Bone marrow (tissue), 2 donors: Measurements from ENCODE around the gene ERMARD.

Experiments
- DNase-seq, 2 donors: peaks; one replicate each; lab custom pipeline; 2025; lab: John Stamatoyannopoulos, UW

ERMARD gene

DNA sequence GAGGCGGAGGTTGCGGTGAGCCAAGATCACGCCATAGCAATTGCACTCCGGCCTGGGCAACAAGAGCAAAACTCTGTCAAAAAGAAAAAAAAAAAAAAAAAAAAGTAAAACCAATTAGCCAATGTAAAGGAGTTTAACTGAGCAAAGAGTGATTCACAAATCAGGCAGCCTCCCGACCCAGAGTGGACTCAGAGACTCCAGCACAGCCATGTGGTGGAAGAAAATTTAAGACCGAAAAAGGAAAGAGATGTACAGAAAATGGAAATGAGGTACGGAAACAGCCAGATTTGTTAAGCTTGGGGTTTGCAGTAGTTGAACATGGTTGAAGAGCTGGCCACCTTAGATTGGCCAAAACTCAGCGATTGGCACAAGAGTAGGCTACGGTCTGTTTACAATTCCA, 51.4 kb downstream of the ERMARD start:
- no peak for DNase-seq

DNA sequence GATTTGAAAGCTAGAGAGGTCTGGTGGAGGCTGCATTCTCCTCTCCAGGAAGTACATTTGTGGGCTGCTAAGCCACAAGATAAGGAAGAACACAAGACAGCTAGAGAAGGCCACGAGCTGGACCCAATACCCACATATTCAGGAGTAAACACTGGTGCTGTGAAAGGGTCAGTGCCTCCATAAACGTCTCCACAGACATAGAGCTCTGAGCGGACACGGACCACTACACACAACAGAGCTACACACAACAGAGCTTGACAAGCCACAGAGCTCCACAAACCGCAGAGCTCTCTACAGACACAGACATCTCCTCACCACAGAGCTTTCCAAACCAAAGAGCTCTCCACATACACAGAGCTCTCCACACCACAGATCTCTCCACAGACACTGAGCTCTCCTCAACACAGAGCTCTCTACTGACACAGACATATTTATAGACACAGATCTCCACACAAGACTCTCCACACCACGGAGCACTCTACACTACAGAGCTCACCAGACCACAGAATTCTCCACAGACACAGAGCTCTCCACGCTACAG, 51.9 kb downstream of the ERMARD start:
- DNase-seq, result no peak

GRCh38 chr6:169803816-169804340, 52.5 kb downstream of the ERMARD start:
- DNase-seq, result no peak

DNA sequence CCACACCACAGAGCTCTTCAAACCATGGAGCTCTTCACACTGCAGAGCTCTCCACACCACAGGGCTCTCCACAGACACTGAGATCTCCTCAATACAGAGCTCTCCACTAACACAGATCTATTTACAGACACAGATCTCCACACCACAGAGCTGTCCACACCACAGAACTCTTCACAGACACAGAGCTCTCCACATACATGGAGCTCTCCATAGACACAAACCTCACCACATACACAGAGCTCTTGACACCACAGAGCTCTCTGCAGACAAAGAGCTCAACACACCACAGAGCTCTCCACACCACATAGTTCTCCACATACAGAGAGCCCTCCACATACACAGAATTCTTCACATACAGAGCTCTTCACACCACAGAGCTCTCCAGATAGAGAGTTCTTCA, 53.0 kb downstream of the ERMARD start:
- DNase-seq, result no peak

DNA sequence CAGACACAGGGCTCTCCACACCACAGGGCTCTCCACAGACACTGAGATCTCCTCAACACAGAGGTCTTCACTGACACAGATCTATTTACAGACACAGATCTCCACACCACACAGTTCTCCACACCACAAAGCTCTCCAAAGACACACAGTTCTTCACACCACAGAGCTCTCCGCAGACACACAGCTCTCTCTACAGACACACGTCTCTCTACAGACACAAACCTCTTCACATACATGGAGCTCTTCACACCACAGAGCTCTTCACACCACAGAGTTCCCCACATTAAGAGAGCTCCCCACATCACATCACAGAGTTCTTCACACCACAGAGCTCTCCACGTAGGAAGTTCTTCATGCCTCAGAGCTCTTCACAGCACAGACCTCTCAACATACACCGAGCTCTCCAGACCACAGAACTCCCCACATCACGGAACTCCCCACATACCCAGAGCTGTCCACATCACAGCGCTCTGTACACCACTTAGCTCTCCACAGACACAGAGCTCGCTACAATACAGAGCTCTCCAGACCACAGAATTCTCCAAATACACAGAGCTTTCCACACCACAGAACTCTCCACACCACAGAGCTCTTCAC, 53.9 kb downstream of the ERMARD start:
- DNase-seq, result no peak

- DNase-seq, result no peak
These were observed 55.3 kb downstream of the ERMARD start for GRCh38 chr6:169806701-169807100.

GRCh38 chr6:169807229-169807628, 55.8 kb downstream of the ERMARD start:
- no peak for DNase-seq

GRCh38 chr6:169807699-169808607, 56.5 kb downstream of the ERMARD start:
- no peak for DNase-seq

DNA sequence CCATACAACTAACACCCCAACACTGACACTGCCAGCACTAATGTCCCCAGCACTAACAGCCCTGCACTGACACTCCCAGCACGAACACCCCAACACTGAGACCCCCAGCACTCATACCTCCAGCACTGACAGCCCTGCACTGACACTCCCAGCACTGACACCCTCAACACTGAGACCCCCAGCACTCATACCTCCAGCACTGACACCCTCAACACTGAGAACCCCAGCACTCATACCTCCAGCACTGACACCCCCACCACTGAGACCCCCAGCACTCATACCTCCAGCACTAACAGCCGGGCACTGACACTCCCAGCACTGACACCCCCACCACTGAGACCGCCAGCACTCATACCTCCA, 57.2 kb downstream of the ERMARD start:
- no peak for DNase-seq

DNA sequence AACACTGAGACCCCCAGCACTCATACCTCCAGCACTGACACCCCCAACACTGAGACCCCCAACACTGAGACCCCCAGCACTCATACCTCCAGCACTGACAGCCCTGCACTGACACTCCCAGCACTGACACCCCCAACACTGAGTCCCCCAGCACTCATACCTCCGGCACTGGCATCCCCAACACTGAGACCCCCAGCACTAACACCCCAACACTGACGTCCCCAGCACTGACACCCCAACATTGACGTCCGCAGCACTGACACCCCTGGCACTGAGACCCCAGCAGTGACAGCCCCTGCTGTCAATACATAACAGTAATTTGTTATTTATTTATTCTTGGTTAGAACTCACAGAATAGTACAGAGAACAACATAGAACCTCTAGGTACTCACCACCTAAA, 58.0 kb downstream of the ERMARD start:
- DNase-seq, result no peak

DNA sequence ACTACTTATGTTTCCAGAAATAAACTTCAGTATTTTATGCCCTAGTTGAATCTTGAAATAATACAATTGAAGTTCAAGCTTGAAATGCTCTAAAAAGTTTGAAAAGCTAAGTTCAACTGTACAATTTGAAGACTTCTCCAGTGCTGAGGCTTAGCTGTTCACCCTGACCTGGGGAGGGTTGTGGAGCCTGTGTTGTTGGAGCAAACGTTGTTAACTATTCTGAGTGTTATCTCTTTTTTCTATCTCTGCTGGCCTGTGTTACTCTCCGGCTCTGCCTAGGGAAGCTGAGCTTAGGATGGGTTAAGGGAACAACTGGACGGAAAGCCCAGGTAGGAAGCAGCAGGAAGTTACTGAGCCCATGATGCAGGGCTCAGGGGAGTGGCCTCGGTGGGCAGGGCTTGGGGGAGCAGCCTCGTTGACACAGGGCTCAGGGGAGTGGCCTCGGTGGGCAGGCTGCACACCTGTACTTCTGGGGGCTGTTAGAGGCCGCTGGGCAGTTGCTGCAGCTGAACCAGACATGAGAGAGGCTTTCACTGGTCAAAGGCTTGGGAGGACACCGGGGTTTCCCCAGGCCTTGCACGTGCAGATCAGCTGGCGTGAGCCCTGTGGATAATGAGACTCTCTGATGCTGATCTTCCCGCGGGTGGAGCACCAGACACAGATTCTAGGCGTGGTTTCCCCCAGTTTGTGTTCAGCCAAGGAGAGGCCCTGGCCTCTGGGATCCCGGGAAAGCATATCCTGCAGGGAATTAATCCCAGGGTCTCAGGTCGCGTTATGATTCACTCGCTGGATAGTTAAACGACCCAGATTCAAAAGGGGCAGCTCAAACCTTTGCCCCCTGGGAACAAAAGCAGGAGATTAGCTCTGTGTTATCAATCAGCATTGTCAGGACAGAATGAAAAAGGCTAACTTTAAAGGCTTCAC, 58.9 kb downstream of the ERMARD start:
- no peak for DNase-seq

DNA sequence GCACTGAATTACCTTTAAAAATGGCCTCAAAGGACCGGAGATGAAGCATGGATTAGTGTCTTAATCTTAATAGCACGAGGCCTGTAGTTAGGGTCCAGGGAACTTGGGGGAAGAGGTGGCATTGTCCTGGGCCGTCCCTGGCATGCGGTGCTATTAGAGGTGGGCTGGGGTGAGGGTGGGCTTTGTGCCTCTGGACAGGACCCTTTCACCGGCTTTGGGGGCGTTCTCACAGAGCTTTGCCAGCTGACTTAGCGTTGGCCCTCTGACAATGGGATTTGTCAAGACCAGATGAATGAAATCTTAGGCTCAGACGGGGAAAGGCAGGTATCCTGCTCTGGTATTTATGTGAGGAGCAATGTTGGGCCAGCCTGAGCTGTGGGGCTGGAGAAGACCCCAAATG, 59.6 kb downstream of the ERMARD start:
- DNase-seq, result no peak

- DNase-seq, result no peak
These were observed 60.3 kb downstream of the ERMARD start for GRCh38 chr6:169811521-169812256.

GRCh38 chr6:169812257-169812644, 60.8 kb downstream of the ERMARD start:
- no peak for DNase-seq

DNA sequence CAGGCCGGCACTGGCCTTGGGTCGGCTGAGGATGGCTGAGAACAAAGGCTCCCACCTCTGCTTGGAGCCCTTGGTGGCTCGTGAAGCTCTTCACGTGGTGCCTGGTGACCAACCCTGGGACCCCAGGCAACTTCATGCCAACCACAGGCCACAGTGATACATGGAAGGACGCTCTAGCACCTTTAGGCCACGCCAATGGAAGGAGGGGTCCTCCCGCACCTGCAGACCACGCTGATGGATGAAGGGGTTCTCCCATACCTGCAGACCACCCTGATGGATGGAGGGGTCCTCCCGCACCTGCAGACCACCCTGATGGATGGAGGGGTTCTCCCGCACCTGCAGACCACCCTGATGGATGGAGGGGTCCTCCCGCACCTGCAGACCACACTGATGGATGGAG, 62.5 kb downstream of the ERMARD start:
- no peak for DNase-seq

- no peak for DNase-seq
These were observed 64.6 kb downstream of the ERMARD start for GRCh38 chr6:169816054-169816453.

DNA sequence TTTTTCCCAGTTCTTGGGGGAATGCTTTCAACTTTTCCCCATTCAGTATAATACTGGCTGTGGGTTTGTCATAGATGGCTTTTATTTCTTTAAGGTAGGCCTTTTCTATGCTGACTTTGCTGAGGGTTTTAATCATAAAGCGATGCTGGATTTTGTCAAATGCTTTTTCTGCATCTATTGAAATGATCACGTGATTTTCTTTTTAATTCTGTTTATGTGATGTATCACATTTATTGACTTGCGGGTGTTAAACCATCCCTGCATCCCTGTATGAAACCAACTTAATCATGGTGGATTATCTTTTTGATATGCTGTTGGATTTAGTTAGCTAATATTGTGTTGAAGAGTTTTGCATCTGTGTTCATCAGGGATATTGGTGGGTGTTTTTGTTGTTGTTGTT, 65.6 kb downstream of the ERMARD start:
- DNase-seq, result no peak

DNA sequence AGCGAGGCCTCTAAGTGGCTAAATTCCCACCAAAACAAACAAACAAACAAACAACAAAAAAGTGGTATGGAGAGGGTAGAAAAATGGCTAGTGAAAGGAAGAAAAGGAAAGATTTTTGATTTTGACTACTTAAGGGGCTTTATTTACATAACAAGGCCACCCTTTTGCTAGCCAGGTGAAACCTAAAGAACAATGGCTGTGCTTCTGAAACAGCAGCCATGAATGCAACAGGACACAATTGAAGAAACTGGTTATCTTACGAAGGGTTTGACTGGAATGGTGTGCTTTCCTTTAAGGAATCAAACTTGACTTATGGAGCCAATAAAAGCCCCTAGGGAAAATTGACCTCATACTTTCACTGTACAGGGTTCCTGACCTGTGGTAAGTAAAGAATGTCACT, 68.9 kb downstream of the ERMARD start:
- no peak for DNase-seq

GRCh38 chr6:169824021-169824420, 72.6 kb downstream of the ERMARD start:
- DNase-seq, result no peak

DNA sequence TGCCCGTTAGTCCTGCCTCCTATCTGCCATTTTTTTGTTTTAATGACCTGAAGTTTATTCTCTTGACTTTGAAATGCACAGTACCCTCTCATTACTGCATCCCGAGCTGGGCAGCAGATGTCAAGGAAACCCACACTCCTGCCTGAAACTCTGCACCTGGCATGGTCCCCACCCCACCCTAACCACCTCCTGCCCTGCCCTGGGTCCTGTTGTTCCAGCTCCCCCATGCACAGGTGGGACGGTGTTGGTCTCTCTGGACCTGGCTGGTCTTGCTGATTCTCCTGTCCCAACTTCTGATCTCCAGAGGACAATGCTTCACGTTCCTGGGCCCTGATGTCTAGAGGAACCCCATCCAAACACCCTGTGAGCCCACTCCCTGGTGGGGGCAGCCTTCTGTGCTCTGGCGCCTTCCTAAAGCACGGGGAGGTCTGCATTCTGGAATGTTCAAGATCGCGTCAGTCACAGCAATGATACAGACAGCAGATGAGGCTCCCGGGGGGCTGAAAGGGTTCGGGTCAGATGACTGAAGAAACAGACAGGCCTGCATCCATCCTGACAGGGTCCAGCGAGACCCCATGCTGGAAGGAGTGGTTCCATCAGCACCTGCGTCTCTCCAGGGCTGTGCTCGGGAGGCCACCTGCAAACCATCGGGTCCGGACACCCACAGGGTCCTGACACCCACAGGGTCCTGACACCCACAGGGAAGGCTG, 73.6 kb downstream of the ERMARD start:
- DNase-seq, result no peak
